ENCODE measurements around the gene CTLA4.

GRCh38 chr2:203819434-203820133, 48.0 kb upstream of the CTLA4 start:
- no peak for TF ChIP-seq YY1 (IDR thresholded peaks at IDR 0.05; ENCODE audit: insufficient read depth, insufficient read length)
- no peak for TF ChIP-seq ZNF274 (IDR thresholded peaks at IDR 0.05; ENCODE audit: low read depth, low read length)
